IMR-90 (cell line): Measurements from ENCODE around the gene KCTD20. TPM values are rescaled to one million over a fixed set of nuclear protein-coding genes. Genes with fewer than 3 reads are reported as not detected.

Experiments
- ATAC-seq: fragments of 200-7000 bp; cut with Tn5 transposase; 2 replicates; pipeline ENCODE4 v1.9.1; 2020; ENCODE audit warnings: low read depth, mild to moderate bottlenecking, moderate library complexity
- BruUV-seq: library from RNA; stranded (reverse); fragments of 400-500 nt; replicated peaks from 2 replicates; lab custom pipeline; 2021; lab: Mats Ljungman, UMichigan
- CTCF ChIA-PET: fragments of 300-600 bp; formaldehyde crosslinking; extraction: SDS; loops from one replicate; lab custom pipeline; 2021; ENCODE audit warnings: antibody characterized with exemption; lab: Yijun Ruan, JAX
- POLR2A ChIA-PET: fragments of 300-600 bp; sonication (Branson Sonifier 250); formaldehyde crosslinking; loops from one replicate; lab custom pipeline; 2022; ENCODE audit warnings: antibody characterized with exemption; ENCODE audit not compliant: unreplicated experiment; lab: Charles Lee
- DNase-seq: peaks from one replicate; pipeline ENCODE4 v3.0.0; 2013
- H2AFZ ChIP-seq: replicated peaks from 2 replicates; pipeline ENCODE3; 2013; ENCODE audit warnings: low read length, mild to moderate bottlenecking; ENCODE audit not compliant: poor library complexity
- H2AK5ac ChIP-seq: 2 replicates; pipeline ENCODE4 v1.6.1; 2013; ENCODE audit warnings: low read depth, low read length, inconsistent platforms
- H2AK9ac ChIP-seq: replicated peaks from 2 replicates; pipeline ENCODE3; 2013; ENCODE audit warnings: mild to moderate bottlenecking, low read depth, low read length, moderate library complexity; ENCODE audit not compliant: poor library complexity
- H2BK120ac ChIP-seq: 2 replicates; pipeline ENCODE4 v1.6.1; 2013; ENCODE audit warnings: low read depth, low read length, inconsistent platforms
- H2BK15ac ChIP-seq: 3 replicates; pipeline ENCODE4 v1.6.1; 2013; ENCODE audit warnings: low read depth, low read length, inconsistent platforms
- H2BK20ac ChIP-seq: 2 replicates; pipeline ENCODE4 v1.6.1; 2013; ENCODE audit warnings: low read depth, mild to moderate bottlenecking, inconsistent platforms, low read length, moderate library complexity
- H2BK5ac ChIP-seq: 2 replicates; pipeline ENCODE4 v1.6.1; 2013; ENCODE audit warnings: mild to moderate bottlenecking, low read depth, low read length, inconsistent platforms; ENCODE audit not compliant: poor library complexity, severe bottlenecking
- H3K14ac ChIP-seq: replicated peaks from 2 replicates; pipeline ENCODE4 v1.6.1; 2013; ENCODE audit warnings: low read depth, low read length, inconsistent platforms
- H3K18ac ChIP-seq: 2 replicates; pipeline ENCODE4 v1.6.1; 2013; ENCODE audit warnings: low read depth, low read length, control low read depth
- H3K23ac ChIP-seq: 2 replicates; pipeline ENCODE4 v1.6.1; 2013; ENCODE audit warnings: low read depth, low read length, inconsistent platforms
- H3K27ac ChIP-seq: 2 replicates; pipeline ENCODE4 v1.5.1; 2013; ENCODE audit warnings: mild to moderate bottlenecking, control low read depth, low read length; ENCODE audit not compliant: insufficient read depth
- H3K27me3 ChIP-seq: 2 replicates; pipeline ENCODE4 v1.6.1; 2013; ENCODE audit warnings: low read length; ENCODE audit not compliant: control insufficient read depth, insufficient read depth
- H3K36me3 ChIP-seq: 2 replicates; pipeline ENCODE4 v1.6.1; 2013; ENCODE audit warnings: low read length, mixed read lengths; ENCODE audit not compliant: control insufficient read depth, insufficient read depth
- H3K4ac ChIP-seq: 2 replicates; pipeline ENCODE4 v1.6.1; 2013; ENCODE audit warnings: low read depth, low read length, inconsistent platforms
- H3K4me1 ChIP-seq: 2 replicates; pipeline ENCODE4 v1.6.1; 2013; ENCODE audit warnings: low read length, mixed read lengths; ENCODE audit not compliant: control insufficient read depth, insufficient read depth
- H3K4me2 ChIP-seq: 2 replicates; pipeline ENCODE4 v1.6.1; 2013; ENCODE audit warnings: low read depth, mild to moderate bottlenecking, control low read depth, low read length, moderate library complexity
- H3K4me3 ChIP-seq: 2 replicates; pipeline ENCODE4 v1.5.1; 2013; ENCODE audit warnings: low read depth, mild to moderate bottlenecking, control low read depth, low read length, moderate library complexity; ENCODE audit not compliant: insufficient read depth
- H3K56ac ChIP-seq: 2 replicates; pipeline ENCODE4 v1.6.1; 2013; ENCODE audit warnings: low read length, inconsistent platforms; ENCODE audit not compliant: insufficient read depth; ENCODE audit errors: extremely low read depth
- H3K79me1 ChIP-seq, 2 experiments: 2 replicates each; pipeline ENCODE4 v1.6.1; 2013; ENCODE audit warnings: low read length in 2 of 2, inconsistent platforms in 1 of 2, low read depth in 1 of 2
- H3K9ac ChIP-seq: 2 replicates; pipeline ENCODE4 v1.6.1; 2013; ENCODE audit warnings: low read depth, low read length, control low read depth
- H3K9me1 ChIP-seq: 2 replicates; pipeline ENCODE4 v1.6.1; 2013; ENCODE audit warnings: low read length, inconsistent platforms; ENCODE audit not compliant: insufficient read depth
- H3K9me3 ChIP-seq: 2 replicates; pipeline ENCODE4 v1.6.1; 2013; ENCODE audit warnings: low read length; ENCODE audit not compliant: control insufficient read depth, insufficient read depth
- H4K20me1 ChIP-seq: 2 replicates; pipeline ENCODE4 v1.6.1; 2013; ENCODE audit warnings: low read length, inconsistent platforms; ENCODE audit not compliant: insufficient read depth
- H4K5ac ChIP-seq: 2 replicates; pipeline ENCODE4 v1.6.1; 2013; ENCODE audit warnings: mild to moderate bottlenecking, low read depth, low read length, control low read depth
- H4K8ac ChIP-seq, 2 experiments: 2 replicates each; pipeline ENCODE4 v1.6.1; 2013; ENCODE audit warnings: low read depth in 2 of 2, low read length in 2 of 2, control low read depth in 1 of 2, inconsistent platforms in 1 of 2
- H4K91ac ChIP-seq: 2 replicates; pipeline ENCODE4 v1.6.1; 2013; ENCODE audit warnings: low read depth, low read length, inconsistent platforms; ENCODE audit not compliant: insufficient read depth
- BHLHE40 ChIP-seq: fragments of 150-350 bp; IDR thresholded peaks from 2 replicates; pipeline ENCODE4 v1.6.1; 2016; ENCODE audit warnings: mild to moderate bottlenecking, low read depth, low read length
- CEBPB ChIP-seq: IDR thresholded peaks from 2 replicates; pipeline ENCODE4 v1.6.1; 2012; ENCODE audit warnings: low read depth, low read length, improper control_type of control experiment
- CHD1 ChIP-seq: IDR thresholded peaks from 2 replicates; pipeline ENCODE4 v1.6.1; 2012; ENCODE audit warnings: low read depth, low read length, improper control_type of control experiment
- ELK1 ChIP-seq: fragments of 150-350 bp; IDR thresholded peaks from 2 replicates; pipeline ENCODE4 v1.6.1; 2016; ENCODE audit warnings: low read depth, mild to moderate bottlenecking, low read length, moderate library complexity, borderline replicate concordance
- FOS ChIP-seq: fragments of 150-350 bp; IDR thresholded peaks from 2 replicates; pipeline ENCODE4 v1.6.1; 2016; ENCODE audit warnings: low read depth, low read length
- MAFK ChIP-seq: IDR thresholded peaks from 2 replicates; pipeline ENCODE4 v1.6.1; 2012; ENCODE audit warnings: low read depth, low read length, improper control_type of control experiment
- MAZ ChIP-seq: IDR thresholded peaks from 2 replicates; pipeline ENCODE4 v1.6.1; 2012; ENCODE audit warnings: low read depth, mild to moderate bottlenecking, low read length, improper control_type of control experiment, moderate library complexity, borderline replicate concordance
- MXI1 ChIP-seq: IDR thresholded peaks from 2 replicates; pipeline ENCODE4 v1.6.1; 2012; ENCODE audit warnings: low read depth, mild to moderate bottlenecking, low read length, moderate library complexity, borderline replicate concordance
- NFE2L2 ChIP-seq: fragments of 150-350 bp; IDR thresholded peaks from 2 replicates; pipeline ENCODE4 v1.6.1; 2016; ENCODE audit warnings: low read depth, mild to moderate bottlenecking, low read length
- POLR2A ChIP-seq: IDR thresholded peaks from 2 replicates; pipeline ENCODE4 v1.6.1; 2012; ENCODE audit warnings: mild to moderate bottlenecking, low read depth, low read length
- RAD21 ChIP-seq: IDR thresholded peaks from 2 replicates; pipeline ENCODE4 v1.6.1; 2012; ENCODE audit warnings: low read length, improper control_type of control experiment
- RCOR1 ChIP-seq: IDR thresholded peaks from 2 replicates; pipeline ENCODE4 v1.6.1; 2012; ENCODE audit warnings: mild to moderate bottlenecking, low read length, improper control_type of control experiment; ENCODE audit not compliant: insufficient replicate concordance
- RFX5 ChIP-seq: IDR thresholded peaks from 2 replicates; pipeline ENCODE4 v1.8.0; 2012; ENCODE audit warnings: low read depth, mild to moderate bottlenecking, low read length, moderate library complexity
- SMC3 ChIP-seq: fragments of 150-350 bp; IDR thresholded peaks from 2 replicates; pipeline ENCODE4 v1.6.1; 2016; ENCODE audit warnings: low read depth, mild to moderate bottlenecking, antibody characterized with exemption, low read length, moderate library complexity
- USF2 ChIP-seq: fragments of 150-350 bp; IDR thresholded peaks from 2 replicates; pipeline ENCODE4 v1.6.1; 2017; ENCODE audit warnings: mild to moderate bottlenecking, antibody characterized with exemption, low read length, low read depth
- WGBS, 2 experiments: methylation state at CpG; one replicate each; pipeline versions ENCODE4 v1.1.5 to v1.1.7; 2013; ENCODE audit warnings: missing lambda C conversion rate in 2 of 2; ENCODE audit not compliant: insufficient read length in 1 of 2; ENCODE audit errors: extremely low coverage in 2 of 2; 5-methylcytosine and 5-hydroxymethylcytosine counted together
- dilution Hi-C: fragments of 300-500 bp; cut with HindIII; formaldehyde crosslinking; loops from one replicate; pipeline ENCODE4 v1.14.3; 2018; ENCODE audit warnings: low sequenced_read_pairs; ENCODE audit not compliant: unreplicated experiment
- in situ Hi-C: fragments of 300-500 bp; cut with MboI; formaldehyde crosslinking; loops from 3 replicates; pipeline ENCODE4 v1.14.3; 2019; ENCODE audit warnings: low sequenced_read_pairs, inconsistent platforms, mixed read lengths
- intact Hi-C: fragments of 100-400 bp; cut with micrococcal nuclease; formaldehyde crosslinking; loops from 2 replicates; pipeline ENCODE4 v1.10.0; 2022
- polyA plus RNA-seq, 3 experiments: library from polyadenylated mRNA; depleted of rRNA; stranded (reverse); fragments of >200 nt; gene quantifications; 2 replicates each; pipeline ENCODE4 v1.2.3, GENCODE V29; 2012; ENCODE audit warnings: low replicate concordance in 1 of 3
- total RNA-seq: library from RNA; depleted of rRNA; stranded (reverse); fragments of >200 nt; gene quantifications from 2 replicates; pipeline ENCODE4 v1.2.3, GENCODE V29; 2012

The KCTD20 gene
- total and polyA plus RNA-seq, 2 of the 4 experiments (the other 2 are of a cell fraction) = 55.4 to 150 TPM

GRCh38 chr6:36501686-36502085, 58.9 kb downstream of the KCTD20 start:
- CTCF ChIA-PET = no interaction called here

More at GRCh38 chr6:36501686-36502085, 58.9 kb downstream of the KCTD20 start:
- Histone ChIP-seq H4K91ac (no peak overlapping the region), H2BK15ac (no peak overlapping the region), H2BK120ac (no peak overlapping the region), H2AFZ (no peak overlapping the region), H3K9ac (no peak overlapping the region), H3K4me2 (no peak overlapping the region), H3K18ac (no peak overlapping the region), H3K4ac (no peak overlapping the region), H3K14ac (no peak overlapping the region), H3K23ac (no peak overlapping the region), H4K20me1 (peaks cover 4% of the 10 kb centered on the region; the same call in 1 of the 2 replicates), H3K9me3 (no peaks in the 10 kb centered on the region), H2AK5ac (no peak overlapping the region), H3K36me3 (peaks cover 7% of the 10 kb centered on the region), H3K4me1 (no peaks in the 10 kb centered on the region), H2BK20ac (no peak overlapping the region), H3K4me3 (no peak overlapping the region), H4K5ac (no peak overlapping the region), H3K56ac (no peak overlapping the region), H2AK9ac (no peak overlapping the region), H3K79me1 (peaks cover 11 to 15% of the 10 kb centered on the region in 2 experiments; a peak in 3 of 4 replicates), H3K9me1 (peaks cover 7% of the 10 kb centered on the region), H3K27me3 (no peaks in the 10 kb centered on the region), H3K27ac (no peak overlapping the region), H4K8ac (no peak overlapping the region), H2BK5ac (no peak overlapping the region)
- dilution Hi-C loops (no loop called here), intact Hi-C loops (no loop called here), in situ Hi-C loops (no loop called here)
- BruUV-seq = no TSS peak
- WGBS, 2 experiments = no CpG with 5 or more reads among the region's 6 CpGs
- ATAC-seq (no peak), DNase-seq (no peak)
- TF ChIP-seq CHD1 = no peak
- TF ChIP-seq CEBPB = no peak
- no peak for TF ChIP-seq BHLHE40
- no peak for TF ChIP-seq MAFK
- TF ChIP-seq MXI1 = no peak
- TF ChIP-seq FOS = no peak
- TF ChIP-seq POLR2A = no peak
- TF ChIP-seq USF2 = no peak
- no peak for TF ChIP-seq RAD21
- no peak for TF ChIP-seq RFX5
- no peak for TF ChIP-seq MAZ
- TF ChIP-seq RCOR1 = no peak
- TF ChIP-seq ELK1 = no peak
- no peak for TF ChIP-seq NFE2L2
- TF ChIP-seq SMC3 = no peak
- POLR2A ChIA-PET = interaction anchor here (0.5 kb wide), 1 partner anchor 107 kb away, joined by 5 read pairs; no protein-coding TSS in a partner anchor
